Tibial nerve (tissue), 4 donors: Measurements from ENCODE around the gene SNAPC5. TPM values are rescaled to one million over a fixed set of nuclear protein-coding genes. Genes with fewer than 3 reads are reported as not detected.

Experiments used
- DNase-seq, 2 donors: peaks; one replicate each; pipeline ENCODE4 v3.0.0-alpha.2; 2019; ENCODE audit warnings: low spot score in 2 of 2
- H3K27ac ChIP-seq, 4 donors: fragments of 200-600 bp; sonication (generic) in 3 of 4; one replicate each; pipeline ENCODE4 v1.5.1; 2017 to 2019; ENCODE audit warnings: mild to moderate bottlenecking in 1 of 4
- H3K27me3 ChIP-seq, 2 donors: fragments of 200-600 bp; sonication (generic) in 1 of 2; one replicate each; pipeline versions ENCODE4 v1.5.1 to v1.6.0; 2017 to 2019
- H3K36me3 ChIP-seq, 3 donors: fragments of 200-600 bp; sonication (generic); one replicate each; pipeline ENCODE4 v1.5.1; 2018 to 2019
- H3K4me1 ChIP-seq, 4 donors: fragments of 200-600 bp; sonication (generic) in 3 of 4; one replicate each; pipeline ENCODE4 v1.5.1; 2017 to 2019
- H3K4me3 ChIP-seq, 4 donors: fragments of 200-600 bp; sonication (generic) in 3 of 4; one replicate each; pipeline ENCODE4 v1.5.1; 2017 to 2019; ENCODE audit warnings: mild to moderate bottlenecking in 1 of 4, moderate library complexity in 1 of 4
- H3K9me3 ChIP-seq, 4 donors: fragments of 200-600 bp; sonication (generic) in 3 of 4; one replicate each; pipeline ENCODE4 v1.5.1; 2017 to 2019
- CTCF ChIP-seq, 5 experiments: fragments of 200-600 bp in 3 of 5; fragments of 450-650 bp in 2 of 5; sonication (generic) in 3 of 5; IDR thresholded peaks; one replicate each; pipeline ENCODE4 v1.5.1; 2016 to 2019; ENCODE audit warnings: antibody characterized with exemption in 5 of 5, mild to moderate bottlenecking in 3 of 5, moderate library complexity in 2 of 5
- EP300 ChIP-seq, 2 donors: sonication (generic); formaldehyde crosslinking; IDR thresholded peaks; one replicate each; pipeline ENCODE4 v1.6.1; 2017; ENCODE audit warnings: antibody characterized with exemption in 2 of 2, mild to moderate bottlenecking in 1 of 2
- POLR2A ChIP-seq, 2 donors: fragments of 450-650 bp; IDR thresholded peaks; one replicate each; pipeline ENCODE4 v1.6.1; 2017; ENCODE audit warnings: antibody characterized with exemption in 2 of 2, mild to moderate bottlenecking in 2 of 2, moderate library complexity in 2 of 2
- WGBS, 2 donors: methylation state at CpG; one replicate each; pipeline ENCODE4 v1.1.5; 2018; 5-methylcytosine and 5-hydroxymethylcytosine counted together
- total RNA-seq, 4 donors: library from RNA; depleted of rRNA; stranded (reverse); fragments of >200 nt; gene quantifications; one replicate each; pipeline ENCODE4 v1.1.0, GENCODE V29; 2016

The SNAPC5 gene
- total RNA-seq, 4 donors from 2014 or later: 12.7 to 25.8 (median 20.9) TPM

DNA sequence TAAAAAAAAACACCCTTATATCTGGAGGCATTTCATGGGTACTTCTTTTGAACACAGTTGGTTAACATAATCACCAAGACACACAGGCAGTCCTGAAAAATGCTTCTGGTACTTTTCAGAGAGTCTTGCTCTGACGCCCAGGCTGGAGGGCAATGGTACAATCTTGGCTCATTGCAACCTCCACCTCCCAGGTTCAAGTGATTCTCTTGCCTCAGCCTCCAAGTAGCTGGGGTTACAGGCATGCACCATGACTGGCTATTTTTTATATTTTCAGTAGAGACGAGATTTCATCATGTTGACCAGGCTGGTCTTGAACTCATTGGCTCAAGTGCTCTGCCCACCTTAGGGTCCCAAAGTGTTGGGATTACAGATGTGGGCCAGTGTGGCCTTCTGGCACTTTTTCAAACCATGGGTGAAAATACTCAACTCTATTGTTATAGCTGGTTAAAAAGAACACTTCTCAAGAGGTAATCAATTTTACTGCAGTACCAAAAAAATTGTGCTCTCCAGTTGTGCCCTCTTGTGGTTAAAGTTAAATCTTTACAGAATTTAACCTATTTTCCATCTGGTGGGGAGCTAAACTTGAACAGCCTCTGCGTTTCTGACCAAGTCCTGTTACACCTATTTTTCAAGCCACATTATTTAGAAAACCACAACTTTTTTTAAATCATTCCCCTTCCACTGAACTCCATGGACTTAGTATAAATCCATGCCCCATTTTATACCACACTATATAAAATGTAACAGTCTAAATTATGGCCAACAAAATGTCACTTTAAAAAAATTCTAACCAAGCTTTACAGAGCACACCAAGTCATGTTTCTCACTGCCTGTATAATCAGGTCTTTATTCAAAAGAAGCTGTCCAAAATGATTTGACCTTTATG lies 1.2 kb upstream of the SNAPC5 start:
- H3K27me3 ChIP-seq: no peaks in the 10 kb centered on the region
- TF ChIP-seq POLR2A (IDR thresholded peaks at IDR 0.05): no peak
- TF ChIP-seq CTCF (IDR thresholded peaks at IDR 0.05): peak in 3 of 5 experiments; percentile 9 to 40 (median 21)
- 37 to 47% methylated on average over 3 of the region's 3 CpGs for WGBS, 2 donors
- H3K36me3 ChIP-seq: peaks cover 3 to 73% (median 32%) of the 10 kb centered on the region in 3 donors
- DNase-seq: no peak
- no peaks in the 10 kb centered on the region for H3K9me3 ChIP-seq
- peaks cover 0 to 65% (median 27%) of the 10 kb centered on the region in 4 donors for H3K4me1 ChIP-seq
- H3K27ac ChIP-seq: peak overlapping the region in 1 of 4 donors; percentile 78
- no peak overlapping the region for H3K4me3 ChIP-seq

DNA sequence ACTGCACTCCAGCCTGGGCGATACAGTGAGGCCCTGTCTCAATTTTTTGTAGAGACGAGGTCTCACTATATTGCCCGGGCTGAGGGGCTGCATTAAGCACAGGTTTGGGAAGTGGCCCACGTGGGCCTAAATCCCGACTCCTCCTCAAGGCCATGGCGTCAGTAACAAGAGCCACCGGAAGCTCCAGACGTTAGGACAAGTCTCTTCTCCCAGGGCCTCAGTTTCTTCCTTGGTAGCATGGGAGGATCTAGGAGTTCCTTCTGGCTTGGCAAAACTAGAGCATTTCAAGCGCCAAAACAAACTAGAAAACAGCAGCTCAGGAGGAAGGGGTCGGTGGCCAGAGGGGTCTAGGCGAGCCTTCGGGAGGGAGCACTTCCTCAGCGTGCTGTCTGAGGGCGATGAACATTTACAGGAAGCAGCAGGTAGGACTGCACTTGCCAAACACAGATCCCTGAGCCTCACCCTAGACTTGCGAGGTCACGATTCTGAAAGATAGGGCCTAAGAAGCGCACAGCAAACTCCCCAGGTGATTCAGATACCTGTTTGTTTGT lies 536 bp downstream of the SNAPC5 start:
- 18 to 25% methylated on average over 17 of the region's 17 CpGs for WGBS, 2 donors
- H3K36me3 ChIP-seq: peaks cover 3 to 75% (median 32%) of the 10 kb centered on the region in 3 donors
- no peak for DNase-seq
- peaks cover 0 to 50% (median 13%) of the 10 kb centered on the region in 4 donors for H3K4me1 ChIP-seq
- H3K9me3 ChIP-seq: no peaks in the 10 kb centered on the region
- no peaks in the 10 kb centered on the region for H3K27me3 ChIP-seq
- TF ChIP-seq EP300 (IDR thresholded peaks at IDR 0.05) (no peak), POLR2A (IDR thresholded peaks at IDR 0.05) (no peak), CTCF (IDR thresholded peaks at IDR 0.05) (no peak)
- peak overlapping the region; percentile 63 to 92 (median 82) for H3K4me3 ChIP-seq
- peak overlapping the region; percentile 48 to 91 (median 84) for H3K27ac ChIP-seq

DNA sequence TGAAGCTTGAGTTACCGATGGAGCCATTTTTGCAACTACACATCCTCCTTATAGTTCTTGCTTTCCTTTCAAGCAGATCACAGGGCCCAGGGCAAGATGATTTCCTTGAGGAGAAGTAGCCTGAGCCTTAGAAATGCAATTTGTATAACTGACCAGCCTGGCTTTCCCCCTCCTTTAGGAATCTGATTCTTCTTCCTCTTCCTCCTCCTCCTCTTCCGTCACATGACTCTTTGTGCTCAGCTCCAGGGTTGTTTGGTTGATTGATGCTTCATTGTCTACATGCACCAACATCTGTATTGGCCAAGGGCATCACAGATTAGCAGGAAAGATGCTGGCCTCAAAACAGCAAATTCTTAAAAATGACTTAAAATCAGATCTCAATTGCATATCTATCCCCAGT lies 3.3 kb downstream of the SNAPC5 start:
- H3K4me1 ChIP-seq: peaks cover 0 to 43% (median 13%) of the 10 kb centered on the region in 4 donors
- peaks cover 0 to 75% (median 8%) of the 10 kb centered on the region in 3 donors for H3K36me3 ChIP-seq
- H3K27ac ChIP-seq: no peak overlapping the region
- TF ChIP-seq CTCF (IDR thresholded peaks at IDR 0.05): no peak
- TF ChIP-seq EP300 (IDR thresholded peaks at IDR 0.05): no peak
- no peak for TF ChIP-seq POLR2A (IDR thresholded peaks at IDR 0.05)
- H3K27me3 ChIP-seq: no peaks in the 10 kb centered on the region
- no peaks in the 10 kb centered on the region for H3K9me3 ChIP-seq
- DNase-seq: no peak
- 60 to 63% methylated on average over 2 of the region's 2 CpGs for WGBS, 2 donors
- H3K4me3 ChIP-seq: no peak overlapping the region

DNA sequence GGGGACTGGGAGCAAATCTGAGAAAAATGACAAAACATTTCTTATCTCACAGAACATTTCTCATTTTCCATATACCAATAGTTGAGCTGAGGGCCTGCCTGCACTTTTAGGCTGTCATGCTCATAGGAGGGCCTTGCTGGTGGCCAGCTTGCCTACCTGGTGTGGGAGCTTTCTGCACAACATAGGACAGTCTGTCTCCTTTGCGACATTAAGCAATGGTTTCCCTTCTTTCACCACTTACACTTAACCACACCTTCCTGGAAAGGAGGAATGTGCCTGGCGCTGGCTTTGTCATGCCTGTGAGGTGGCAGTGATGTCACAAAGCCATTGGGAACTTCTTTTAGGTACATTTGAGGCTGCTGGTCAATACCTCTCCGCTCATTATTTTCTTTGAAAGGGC lies 5.7 kb downstream of the SNAPC5 start:
- TF ChIP-seq CTCF (IDR thresholded peaks at IDR 0.05): no peak
- no peak for TF ChIP-seq EP300 (IDR thresholded peaks at IDR 0.05)
- Histone ChIP-seq H3K9me3 (no peaks in the 10 kb centered on the region), H3K4me1 (peaks cover 0 to 29% (median 8%) of the 10 kb centered on the region in 4 donors), H3K27ac (no peak overlapping the region), H3K27me3 (no peaks in the 10 kb centered on the region), H3K4me3 (no peak overlapping the region), H3K36me3 (peaks cover 0 to 88% (median 0%) of the 10 kb centered on the region in 3 donors)
- WGBS, 2 donors: 95 to 96% methylated on average over 3 of the region's 3 CpGs
- DNase-seq: no peak
